ENCODE measurements around the gene AGR2. TPM values are rescaled to one million over a fixed set of nuclear protein-coding genes. Genes with fewer than 3 reads are reported as not detected.

AGR2 gene
- total and polyA plus RNA-seq, 10 donors = 0.17 to 0.38 (median 0.28) TPM; not detected in 7

DNA sequence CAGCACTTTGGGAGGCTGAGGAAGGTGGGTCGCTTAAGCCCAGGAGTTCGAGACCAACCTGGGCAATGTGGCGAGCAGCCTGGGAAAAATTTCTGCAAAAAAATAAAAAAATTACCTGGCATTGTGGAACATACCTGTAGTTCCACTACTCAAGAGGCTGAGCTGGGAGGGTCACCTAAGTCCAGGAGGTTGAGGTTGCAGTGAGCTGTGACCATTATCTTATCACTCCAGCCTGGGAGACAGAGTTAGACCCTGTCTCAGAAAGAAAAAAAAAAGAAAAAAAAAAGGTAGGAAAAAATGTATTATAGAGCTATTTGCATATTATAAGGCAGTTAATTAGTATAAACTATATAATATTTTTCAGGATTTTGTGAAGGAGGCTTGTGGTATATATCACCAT lies 62.3 kb downstream of the AGR2 start:
- DNase-seq = no peak
- Histone ChIP-seq H3K27me3 (replicated peaks in 1 of 7) (no peaks in the 10 kb centered on the region), H3K4me1 (peaks cover 0 to 10% (median 0%) of the 10 kb centered on the region in 6 donors), H3K27ac (no peak overlapping the region), H3K4me3 (no peak overlapping the region), H3K36me3 (no peaks in the 10 kb centered on the region), H3K9me3 (no peaks in the 10 kb centered on the region)
- 64 to 99% (median 96%) methylated on average over 3 of the region's 3 CpGs for WGBS, 5 donors
- intact Hi-C loops (cut with DNase I; ENCODE audit: low total_unique reads) = no loop called here
- TF ChIP-seq POLR2AphosphoS5 (IDR thresholded peaks at IDR 0.05) (no peak), CTCF (IDR thresholded peaks at IDR 0.05 in 8 of 11, conservative IDR thresholded peaks at IDR 0.05 in 3 of 11) (no peak), POLR2A (IDR thresholded peaks at IDR 0.05) (no peak)

Other genes with a start within 250 kb of the AGR2 start
- gene ANKMY2, start 159.2 kb downstream of the AGR2 start, total RNA-seq = 10 to 100 TPM; 10.6 to 19.9 (median 13.4) TPM
- 1 to 10 TPM; 4.6 to 9.1 (median 5.9) TPM for gene ANKMY2, start 159.2 kb downstream of the AGR2 start, polyA plus RNA-seq
- 10 to 100 TPM; 19.4 to 36.8 (median 26.6) TPM for gene BZW2, start 158.8 kb downstream of the AGR2 start, total RNA-seq
- 10 to 100 TPM; 23.2 to 40.5 (median 28.8) TPM for gene BZW2, start 158.8 kb downstream of the AGR2 start, polyA plus RNA-seq
- 10 to 100 TPM; 30.1 to 52.6 (median 47.0) TPM for gene TSPAN13, start 51.2 kb downstream of the AGR2 start, total RNA-seq
- gene TSPAN13, start 51.2 kb downstream of the AGR2 start, polyA plus RNA-seq = 10 to 100 TPM; 39.7 to 53.0 (median 42.5) TPM
- not detected for gene AGR3, start 77.0 kb upstream of the AGR2 start, total RNA-seq
- gene AGR3, start 77.0 kb upstream of the AGR2 start, polyA plus RNA-seq = under 1 TPM in 1 of 3 donors, not detected in 2; 0.38 TPM

All from spleen (tissue), 11 donors.